Psoas muscle (tissue), 8 donors: ENCODE results near the gene CYB561D1. TPM values are rescaled to one million over a fixed set of nuclear protein-coding genes. Genes with fewer than 3 reads are reported as not detected.

Experiments used
- ATAC-seq, 4 donors: fragments of 200-7000 bp; cut with Tn5 transposase; one replicate each; pipeline ENCODE4 v1.9.1; 2020; ENCODE audit warnings: moderate library complexity in 3 of 4, mild to moderate bottlenecking in 2 of 4
- DNase-seq, 2 donors: peaks; one replicate each; pipeline ENCODE4 v3.0.0-alpha.2; 2020
- H3K27ac ChIP-seq: fragments of 200-600 bp; one replicate; pipeline ENCODE4 v1.8.0; 2022
- H3K27me3 ChIP-seq, 3 donors: fragments of 200-600 bp in 1 of 3; one replicate each; pipeline versions ENCODE4 v1.6.1 to v1.8.0; 2013 to 2022; ENCODE audit warnings: low read length in 2 of 3, mild to moderate bottlenecking in 2 of 3, moderate library complexity in 1 of 3; ENCODE audit not compliant: insufficient read depth in 3 of 3
- H3K36me3 ChIP-seq, 2 donors: fragments of 200-600 bp in 1 of 2; one replicate each; pipeline versions ENCODE4 v1.6.1 to v1.8.0; 2013 to 2022; ENCODE audit warnings: low read depth in 1 of 2, mild to moderate bottlenecking in 1 of 2, moderate library complexity in 1 of 2; ENCODE audit not compliant: insufficient read depth in 1 of 2
- H3K4me1 ChIP-seq: fragments of 200-600 bp; one replicate; pipeline ENCODE4 v1.8.0; 2022
- H3K4me3 ChIP-seq: fragments of 200-600 bp; one replicate; pipeline ENCODE4 v1.8.0; 2022; ENCODE audit warnings: mild to moderate bottlenecking
- H3K9me3 ChIP-seq: fragments of 200-600 bp; one replicate; pipeline ENCODE4 v1.8.0; 2022
- CTCF ChIP-seq: fragments of 200-600 bp; IDR thresholded peaks from one replicate; pipeline ENCODE4 v1.8.0; 2022; ENCODE audit warnings: antibody characterized with exemption
- WGBS, 3 donors: extraction: QIAGEN DNeasy Blood & Tissue Kit; methylation state at CpG; one replicate each; pipeline versions ENCODE4 v1.1.6 to v1.1.7; 2013; 5-methylcytosine and 5-hydroxymethylcytosine counted together
- intact Hi-C, 2 donors: fragments of 100-400 bp; cut with DNase I; formaldehyde crosslinking; loops; one replicate each; pipeline versions ENCODE4 v1.11.0 to v1.14.2; 2022
- polyA plus RNA-seq, 3 donors: library from polyadenylated mRNA; stranded (reverse); fragments of 200-250 nt; gene quantifications; one replicate each; pipeline ENCODE4 v1.2.3, GENCODE V29; 2013
- total RNA-seq, 4 donors: library from RNA; stranded (reverse); fragmentation: NEBNext Ultra II Directional in 2 of 4; extraction: Animal tissue kit (Norgen Biotek cat#: 25700) in 2 of 4; gene quantifications; one replicate each; pipeline versions ENCODE4 v1.2.1 to v1.2.4, GENCODE V29; 2021 to 2023
- donor health status: healthy with polysubstance abuse.
- donor health status: DM: no; HTN: no; CAD: no; lungs with moderate emphysema.
- donor health status: Bipolar disorder and iron deficiency.
- donor health status: healthy.
- donor health status: DM: yes; HTN: yes; CAD: no.
- donor health status: DM: no; HTN: no; CAD: no.
- donor health status: DM: no; HTN: no; CAD: no.
- donor health status: DM: yes; HTN: yes; CAD: no.

CYB561D1 gene
- total and polyA plus RNA-seq, 7 donors = 1.8 to 15.0 (median 3.5) TPM

DNA sequence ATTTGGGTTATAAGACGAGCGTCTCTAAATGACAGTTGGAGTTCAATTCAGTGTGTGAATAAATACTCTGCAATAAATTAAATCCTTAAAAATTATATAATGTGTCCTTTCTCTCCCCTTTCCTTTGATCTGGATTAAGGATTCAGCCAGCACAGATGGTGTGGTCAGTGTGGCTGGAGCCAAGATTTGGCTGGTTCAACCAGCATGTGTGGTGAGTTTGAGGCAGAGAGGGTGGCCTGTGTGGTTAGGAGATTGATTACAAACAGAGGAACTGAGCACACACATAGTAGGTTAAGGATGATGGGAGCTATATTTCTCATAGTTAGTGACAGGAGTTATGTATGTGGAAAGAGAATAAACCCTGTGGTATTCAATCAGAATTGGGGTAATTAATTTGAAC, 29.8 kb downstream of the CYB561D1 start:
- no peak for DNase-seq
- intact Hi-C loops = no loop called here
- no peak for ATAC-seq
- no peak overlapping the region for H3K4me3 ChIP-seq
- no peak overlapping the region for H3K27ac ChIP-seq
- no peak for TF ChIP-seq CTCF
- no peaks in the 10 kb centered on the region for H3K36me3 ChIP-seq
- H3K27me3 ChIP-seq = no peaks in the 10 kb centered on the region
- H3K9me3 ChIP-seq = no peaks in the 10 kb centered on the region
- WGBS, 3 donors = 63 to 85% (median 78%) methylated on average over 2 of the region's 2 CpGs
- no peaks in the 10 kb centered on the region for H3K4me1 ChIP-seq

- TF ChIP-seq CTCF = no peak
- Histone ChIP-seq H3K9me3 (no peaks in the 10 kb centered on the region), H3K27me3 (no peaks in the 10 kb centered on the region), H3K27ac (no peak overlapping the region), H3K36me3 (no peaks in the 10 kb centered on the region), H3K4me3 (no peak overlapping the region), H3K4me1 (peaks cover 27% of the 10 kb centered on the region)
- 68 to 78% (median 77%) methylated on average over 14 of the region's 14 CpGs for WGBS, 3 donors
- intact Hi-C loops = loop anchor here in 1 of 2 donors (5.0 kb wide), 1 partner anchor 110 kb away; no protein-coding TSS in a partner anchor
- DNase-seq = no peak
- no peak for ATAC-seq
Measured at GRCh38 chr1:109527098-109527811, 33.4 kb downstream of the CYB561D1 start.

- TF ChIP-seq CTCF = no peak
- H3K4me1 ChIP-seq = peaks cover 35% of the 10 kb centered on the region
- no peak for ATAC-seq
- H3K36me3 ChIP-seq = no peaks in the 10 kb centered on the region
- 58 to 81% (median 66%) methylated on average over 9 of the region's 9 CpGs for WGBS, 3 donors
- intact Hi-C loops = loop anchor here in 1 of 2 donors (5.0 kb wide), 1 partner anchor 111 kb away; no protein-coding TSS in a partner anchor
- DNase-seq = no peak
- no peak overlapping the region for H3K4me3 ChIP-seq
- H3K27me3 ChIP-seq = no peaks in the 10 kb centered on the region
- no peaks in the 10 kb centered on the region for H3K9me3 ChIP-seq
- H3K27ac ChIP-seq = no peak overlapping the region
Measured at GRCh38 chr1:109527846-109528695, 34.2 kb downstream of the CYB561D1 start.

DNA sequence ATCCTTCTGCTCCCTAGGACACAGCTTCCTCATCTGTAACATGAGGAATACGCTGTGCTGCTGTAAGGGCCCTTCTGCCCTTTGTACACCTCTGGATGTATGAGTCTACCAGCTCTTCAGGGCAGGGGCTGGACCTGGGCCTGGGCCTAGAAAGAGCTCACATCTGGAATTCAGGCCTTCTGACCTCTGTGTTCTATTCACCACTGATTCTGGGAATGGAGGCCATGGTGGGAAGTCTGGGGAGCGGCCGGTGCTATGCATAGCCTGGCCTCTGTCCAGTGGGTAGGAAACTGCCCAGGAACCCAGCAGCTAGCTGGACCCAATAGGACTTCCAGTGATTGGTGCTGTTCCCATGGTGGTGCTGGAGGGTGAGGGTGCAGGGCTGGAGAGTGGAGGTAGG, 34.8 kb downstream of the CYB561D1 start:
- 64 to 75% (median 68%) methylated on average over 3 of the region's 3 CpGs for WGBS, 3 donors
- Histone ChIP-seq H3K27me3 (no peaks in the 10 kb centered on the region), H3K4me1 (peaks cover 35% of the 10 kb centered on the region), H3K9me3 (no peaks in the 10 kb centered on the region), H3K27ac (peak overlapping the region; percentile 83), H3K4me3 (no peak overlapping the region), H3K36me3 (no peaks in the 10 kb centered on the region)
- ATAC-seq (no peak), DNase-seq (no peak)
- intact Hi-C loops = loop anchor here in 1 of 2 donors (5.0 kb wide), 1 partner anchor 111 kb away; no protein-coding TSS in a partner anchor
- TF ChIP-seq CTCF = no peak
